Psoas muscle (tissue), 8 donors: ENCODE data around the gene SLC35F3. TPM values are rescaled to one million over a fixed set of nuclear protein-coding genes. Genes with fewer than 3 reads are reported as not detected.

Experiments
- ATAC-seq, 4 donors: fragments of 200-7000 bp; cut with Tn5 transposase; one replicate each; pipeline ENCODE4 v1.9.1; 2020; ENCODE audit warnings: moderate library complexity in 3 of 4, mild to moderate bottlenecking in 2 of 4
- DNase-seq, 2 donors: peaks; one replicate each; pipeline ENCODE4 v3.0.0-alpha.2; 2020
- H3K27ac ChIP-seq: fragments of 200-600 bp; one replicate; pipeline ENCODE4 v1.8.0; 2022
- H3K27me3 ChIP-seq, 3 donors: fragments of 200-600 bp in 1 of 3; one replicate each; pipeline versions ENCODE4 v1.6.1 to v1.8.0; 2013 to 2022; ENCODE audit warnings: low read length in 2 of 3, mild to moderate bottlenecking in 2 of 3, moderate library complexity in 1 of 3; ENCODE audit not compliant: insufficient read depth in 3 of 3
- H3K36me3 ChIP-seq, 2 donors: fragments of 200-600 bp in 1 of 2; one replicate each; pipeline versions ENCODE4 v1.6.1 to v1.8.0; 2013 to 2022; ENCODE audit warnings: low read depth in 1 of 2, mild to moderate bottlenecking in 1 of 2, moderate library complexity in 1 of 2; ENCODE audit not compliant: insufficient read depth in 1 of 2
- H3K4me1 ChIP-seq: fragments of 200-600 bp; one replicate; pipeline ENCODE4 v1.8.0; 2022
- H3K4me3 ChIP-seq: fragments of 200-600 bp; one replicate; pipeline ENCODE4 v1.8.0; 2022; ENCODE audit warnings: mild to moderate bottlenecking
- H3K9me3 ChIP-seq: fragments of 200-600 bp; one replicate; pipeline ENCODE4 v1.8.0; 2022
- CTCF ChIP-seq: fragments of 200-600 bp; IDR thresholded peaks from one replicate; pipeline ENCODE4 v1.8.0; 2022; ENCODE audit warnings: antibody characterized with exemption
- WGBS, 3 donors: extraction: QIAGEN DNeasy Blood & Tissue Kit; methylation state at CpG; one replicate each; pipeline versions ENCODE4 v1.1.6 to v1.1.7; 2013; 5-methylcytosine and 5-hydroxymethylcytosine counted together
- intact Hi-C, 2 donors: fragments of 100-400 bp; cut with DNase I; formaldehyde crosslinking; loops; one replicate each; pipeline versions ENCODE4 v1.11.0 to v1.14.2; 2022
- polyA plus RNA-seq, 3 donors: library from polyadenylated mRNA; stranded (reverse); fragments of 200-250 nt; gene quantifications; one replicate each; pipeline ENCODE4 v1.2.3, GENCODE V29; 2013
- total RNA-seq, 4 donors: library from RNA; stranded (reverse); fragmentation: NEBNext Ultra II Directional in 2 of 4; extraction: Animal tissue kit (Norgen Biotek cat#: 25700) in 2 of 4; gene quantifications; one replicate each; pipeline versions ENCODE4 v1.2.1 to v1.2.4, GENCODE V29; 2021 to 2023
- donor health status: healthy with polysubstance abuse.
- donor health status: DM: no; HTN: no; CAD: no; lungs with moderate emphysema.
- donor health status: Bipolar disorder and iron deficiency.
- donor health status: healthy.
- donor health status: DM: yes; HTN: yes; CAD: no.
- donor health status: DM: no; HTN: no; CAD: no.
- donor health status: DM: no; HTN: no; CAD: no.
- donor health status: DM: yes; HTN: yes; CAD: no.

SLC35F3 gene
- total and polyA plus RNA-seq, 7 donors = 0.01 to 0.16 (median 0.10) TPM; not detected in 3

- H3K27me3 ChIP-seq = no peaks in the 10 kb centered on the region
- H3K4me3 ChIP-seq = no peak overlapping the region
- 68 to 88% (median 75%) methylated on average over 6 of the region's 6 CpGs for WGBS, 3 donors
- H3K27ac ChIP-seq = no peak overlapping the region
- intact Hi-C loops = no loop called here
- no peaks in the 10 kb centered on the region for H3K4me1 ChIP-seq
- H3K9me3 ChIP-seq = no peaks in the 10 kb centered on the region
- ATAC-seq (peak; percentile 71 to 99 (median 93)), DNase-seq (no peak)
- no peak for TF ChIP-seq CTCF
- no peaks in the 10 kb centered on the region for H3K36me3 ChIP-seq
Observed at GRCh38 chr1:234186037-234186688, 281.7 kb downstream of the SLC35F3 start.

- Histone ChIP-seq H3K36me3 (no peaks in the 10 kb centered on the region), H3K4me1 (no peaks in the 10 kb centered on the region), H3K4me3 (no peak overlapping the region), H3K27me3 (no peaks in the 10 kb centered on the region), H3K9me3 (no peaks in the 10 kb centered on the region), H3K27ac (no peak overlapping the region)
- no peak for TF ChIP-seq CTCF
- intact Hi-C loops = no loop called here
- 47 to 55% (median 50%) methylated on average over 3 of the region's 3 CpGs for WGBS, 3 donors
- ATAC-seq (no peak), DNase-seq (no peak)
Observed at GRCh38 chr1:234188454-234188792, 283.9 kb downstream of the SLC35F3 start.

- H3K27ac ChIP-seq = no peak overlapping the region
- H3K9me3 ChIP-seq = peaks cover 10% of the 10 kb centered on the region
- ATAC-seq (no peak), DNase-seq (no peak)
- intact Hi-C loops = no loop called here
- no peaks in the 10 kb centered on the region for H3K27me3 ChIP-seq
- TF ChIP-seq CTCF = no peak
- no peak overlapping the region for H3K4me3 ChIP-seq
- H3K4me1 ChIP-seq = no peaks in the 10 kb centered on the region
- no peaks in the 10 kb centered on the region for H3K36me3 ChIP-seq
Observed at GRCh38 chr1:234197839-234198238, 293.4 kb downstream of the SLC35F3 start.

GRCh38 chr1:234199476-234200127, 295.1 kb downstream of the SLC35F3 start:
- TF ChIP-seq CTCF = no peak
- intact Hi-C loops = no loop called here
- no peak for DNase-seq

GRCh38 chr1:234200566-234200965, 296.1 kb downstream of the SLC35F3 start:
- intact Hi-C loops = no loop called here
- ATAC-seq (no peak), DNase-seq (no peak)
- no peaks in the 10 kb centered on the region for H3K27me3 ChIP-seq
- H3K4me3 ChIP-seq = no peak overlapping the region
- H3K4me1 ChIP-seq = no peaks in the 10 kb centered on the region
- TF ChIP-seq CTCF = no peak
- WGBS, 3 donors = 30 to 39% (median 30%) methylated on average over 4 of the region's 4 CpGs
- H3K9me3 ChIP-seq = peaks cover 10% of the 10 kb centered on the region
- H3K36me3 ChIP-seq = no peaks in the 10 kb centered on the region
- H3K27ac ChIP-seq = no peak overlapping the region

More at GRCh38 chr1:234199476-234200127, 295.1 kb downstream of the SLC35F3 start:
- no peak overlapping the region for H3K27ac ChIP-seq
- no peaks in the 10 kb centered on the region for H3K36me3 ChIP-seq
- ATAC-seq = no peak
- H3K9me3 ChIP-seq = peaks cover 10% of the 10 kb centered on the region
- no peaks in the 10 kb centered on the region for H3K27me3 ChIP-seq
- WGBS, 3 donors = 64 to 81% (median 68%) methylated on average over 2 of the region's 2 CpGs
- H3K4me3 ChIP-seq = no peak overlapping the region
- H3K4me1 ChIP-seq = no peaks in the 10 kb centered on the region
